Thyroid gland (tissue), 4 donors: ENCODE results near the gene SURF1. TPM values are rescaled to one million over a fixed set of nuclear protein-coding genes. Genes with fewer than 3 reads are reported as not detected.
A peak's percentile ranks its signal among the peaks of the same experiment; 100 is the strongest.

ENCODE experiments used
- DNase-seq, 2 donors: peaks; one replicate each; pipeline ENCODE4 v3.0.0-alpha.2; 2019
- H3K27ac ChIP-seq, 3 donors: fragments of 200-600 bp; sonication (generic); 1 replicate in 2 of 3; 2 replicates in 1 of 3; pipeline ENCODE4 v1.5.1; 2016 to 2019; ENCODE audit warnings: mild to moderate bottlenecking in 1 of 3, moderate library complexity in 1 of 3
- H3K27me3 ChIP-seq: fragments of 200-600 bp; sonication (generic); one replicate; pipeline ENCODE4 v1.5.1; 2019
- H3K36me3 ChIP-seq, 2 donors: fragments of 200-600 bp; sonication (generic); one replicate each; pipeline ENCODE4 v1.5.1; 2016 to 2019
- H3K4me1 ChIP-seq, 2 donors: fragments of 200-600 bp; sonication (generic); one replicate each; pipeline ENCODE4 v1.5.1; 2017 to 2019
- H3K4me3 ChIP-seq, 3 donors: fragments of 200-600 bp; sonication (generic); replicated peaks in 1 of 3; 1 replicate in 2 of 3; 2 replicates in 1 of 3; pipeline ENCODE4 v1.5.1; 2016; ENCODE audit warnings: mild to moderate bottlenecking in 1 of 3
- H3K9me3 ChIP-seq: fragments of 200-600 bp; sonication (generic); one replicate; pipeline ENCODE4 v1.5.1; 2017
- CTCF ChIP-seq, 6 experiments: fragments of 200-600 bp in 3 of 6; fragments of 450-650 bp in 3 of 6; sonication (generic) in 3 of 6; IDR thresholded peaks; one replicate each; pipeline ENCODE4 v1.5.1; 2016 to 2019; ENCODE audit warnings: antibody characterized with exemption in 6 of 6, mild to moderate bottlenecking in 2 of 6, inconsistent platforms in 1 of 6, moderate library complexity in 1 of 6
- POLR2A ChIP-seq, 2 donors: fragments of 450-650 bp; IDR thresholded peaks; one replicate each; pipeline ENCODE4 v1.6.1; 2017; ENCODE audit warnings: antibody characterized with exemption in 2 of 2, mild to moderate bottlenecking in 2 of 2, moderate library complexity in 1 of 2
- WGBS, 2 donors: methylation state at CpG; one replicate each; pipeline ENCODE4 v1.1.5; 2017; 5-methylcytosine and 5-hydroxymethylcytosine counted together
- intact Hi-C: fragments of 100-400 bp; cut with DNase I; formaldehyde crosslinking; loops from one replicate; pipeline ENCODE4 v1.15.1; 2023
- total RNA-seq, 4 donors: library from RNA; depleted of rRNA; stranded (reverse); fragments of >200 nt; gene quantifications; one replicate each; pipeline ENCODE4 v1.2.3, GENCODE V29; 2016

SURF1 gene
- total RNA-seq, 4 donors from 2014 or later: 51.5 to 82.7 (median 64.7) TPM

- WGBS, 2 donors: 94 to 96% methylated on average over 12 of the region's 12 CpGs
Measured at GRCh38 chr9:133344979-133345378, 11.3 kb downstream of the SURF1 start.

GRCh38 chr9:133344071-133344470 lies 12.2 kb downstream of the SURF1 start:
- intact Hi-C loops: no loop called here
- Histone ChIP-seq H3K4me3 (no peak overlapping the region), H3K36me3 (peaks cover 33% of the 10 kb centered on the region in 2 donors), H3K4me1 (peaks cover 13% of the 10 kb centered on the region in 2 donors), H3K27me3 (no peaks in the 10 kb centered on the region), H3K9me3 (no peaks in the 10 kb centered on the region), H3K27ac (no peak overlapping the region)
- TF ChIP-seq CTCF (IDR thresholded peaks at IDR 0.05) (no peak), POLR2A (IDR thresholded peaks at IDR 0.05) (no peak)
- WGBS, 2 donors: 94 to 95% methylated on average over 16 to 18 of the region's 19 CpGs
- DNase-seq: no peak

More at GRCh38 chr9:133344979-133345378, 11.3 kb downstream of the SURF1 start:
- intact Hi-C loops: no loop called here
- Histone ChIP-seq H3K27me3 (no peaks in the 10 kb centered on the region), H3K9me3 (no peaks in the 10 kb centered on the region), H3K4me1 (peaks cover 16 to 22% of the 10 kb centered on the region in 2 donors), H3K36me3 (peaks cover 34 to 39% of the 10 kb centered on the region in 2 donors), H3K4me3 (no peak overlapping the region), H3K27ac (no peak overlapping the region)
- no peak for DNase-seq
- TF ChIP-seq POLR2A (IDR thresholded peaks at IDR 0.05) (no peak), CTCF (IDR thresholded peaks at IDR 0.05) (no peak)

GRCh38 chr9:133342570-133342969 lies 13.7 kb downstream of the SURF1 start:
- intact Hi-C loops: no loop called here
- no peak overlapping the region for H3K4me3 ChIP-seq
- peaks cover 8 to 9% of the 10 kb centered on the region in 2 donors for H3K4me1 ChIP-seq
- peaks cover 33% of the 10 kb centered on the region in 2 donors for H3K36me3 ChIP-seq
- no peaks in the 10 kb centered on the region for H3K9me3 ChIP-seq
- DNase-seq: no peak
- H3K27ac ChIP-seq: no peak overlapping the region
- 83 to 85% methylated on average over 7 to 11 of the region's 11 CpGs for WGBS, 2 donors
- TF ChIP-seq POLR2A (IDR thresholded peaks at IDR 0.05) (no peak), CTCF (IDR thresholded peaks at IDR 0.05) (no peak)
- H3K27me3 ChIP-seq: no peaks in the 10 kb centered on the region

GRCh38 chr9:133342069-133342406 lies 14.2 kb downstream of the SURF1 start:
- H3K4me3 ChIP-seq: no peak overlapping the region
- 75 to 81% methylated on average over 12 of the region's 12 CpGs for WGBS, 2 donors
- H3K9me3 ChIP-seq: no peaks in the 10 kb centered on the region
- H3K36me3 ChIP-seq: peaks cover 33% of the 10 kb centered on the region in 2 donors
- no peak overlapping the region for H3K27ac ChIP-seq
- peaks cover 7 to 8% of the 10 kb centered on the region in 2 donors for H3K4me1 ChIP-seq
- TF ChIP-seq POLR2A (IDR thresholded peaks at IDR 0.05) (no peak), CTCF (IDR thresholded peaks at IDR 0.05) (no peak)
- DNase-seq: no peak
- intact Hi-C loops: no loop called here
- no peaks in the 10 kb centered on the region for H3K27me3 ChIP-seq

GRCh38 chr9:133341369-133342068 lies 14.8 kb downstream of the SURF1 start:
- Histone ChIP-seq H3K4me3 (no peak overlapping the region), H3K4me1 (peaks cover 4 to 6% of the 10 kb centered on the region in 2 donors), H3K9me3 (no peaks in the 10 kb centered on the region), H3K27ac (no peak overlapping the region), H3K27me3 (no peaks in the 10 kb centered on the region), H3K36me3 (peaks cover 33% of the 10 kb centered on the region in 2 donors)
- intact Hi-C loops: no loop called here
- DNase-seq: peak in 1 of 2 donors; percentile 37
- no peak for TF ChIP-seq POLR2A (IDR thresholded peaks at IDR 0.05)
- no peak for TF ChIP-seq CTCF (IDR thresholded peaks at IDR 0.05)
- 90% methylated on average over 15 of the region's 15 CpGs for WGBS, 2 donors
